CD14-positive monocyte (primary cell): Measurements from ENCODE around the gene S100A6. TPM values are rescaled to one million over a fixed set of nuclear protein-coding genes. Genes with fewer than 3 reads are reported as not detected.

Experiments used
- DNase-seq, 3 donors: peaks; one replicate each; pipeline ENCODE4 v3.0.0-alpha.2; 2011 to 2022
- H2AFZ ChIP-seq: 2 replicates; pipeline ENCODE4 v1.6.0; 2012; ENCODE audit warnings: mild to moderate bottlenecking, low read depth, low read length, inconsistent platforms; ENCODE audit not compliant: insufficient read depth, poor library complexity, severe bottlenecking
- H3K27ac ChIP-seq, 2 donors: 1 replicate in 1 of 2; 2 replicates in 1 of 2; pipeline ENCODE4 v1.5.1; 2012 to 2013; ENCODE audit warnings: low read length in 2 of 2, control low read depth in 1 of 2, inconsistent platforms in 1 of 2, low read depth in 1 of 2, mild to moderate bottlenecking in 1 of 2
- H3K27me3 ChIP-seq, 2 donors: one replicate each; pipeline versions ENCODE4 v1.6.0 to v1.6.1; 2011 to 2013; ENCODE audit warnings: low read length in 2 of 2; ENCODE audit not compliant: control insufficient read depth in 2 of 2, insufficient read depth in 2 of 2
- H3K36me3 ChIP-seq, 2 donors: replicated peaks in 1 of 2; 1 replicate in 1 of 2; 2 replicates in 1 of 2; pipeline versions ENCODE4 v1.5.1 to v1.6.1; 2012 to 2013; ENCODE audit warnings: low read length in 2 of 2, control low read depth in 1 of 2, inconsistent platforms in 1 of 2, mild to moderate bottlenecking in 1 of 2; ENCODE audit not compliant: insufficient read depth in 2 of 2, control insufficient read depth in 1 of 2
- H3K4me1 ChIP-seq, 2 donors: 1 replicate in 1 of 2; 2 replicates in 1 of 2; pipeline versions ENCODE4 v1.5.1 to v1.6.1; 2012 to 2013; ENCODE audit warnings: low read length in 2 of 2, control low read depth in 1 of 2, inconsistent platforms in 1 of 2, mild to moderate bottlenecking in 1 of 2, moderate library complexity in 1 of 2; ENCODE audit not compliant: insufficient read depth in 2 of 2, control insufficient read depth in 1 of 2
- H3K4me2 ChIP-seq: replicated peaks from 2 replicates; pipeline ENCODE3; 2012; ENCODE audit warnings: low read length, moderate library complexity, mild to moderate bottlenecking; ENCODE audit not compliant: poor library complexity, severe bottlenecking; ENCODE audit errors: extremely low read depth
- H3K4me3 ChIP-seq, 3 experiments: fragments of 200-600 bp in 1 of 3; sonication (generic) in 1 of 3; replicated peaks in 1 of 3; 1 replicate in 2 of 3; 2 replicates in 1 of 3; pipeline ENCODE4 v1.5.1; 2011 to 2013; ENCODE audit warnings: low read length in 3 of 3, mild to moderate bottlenecking in 3 of 3, control low read depth in 2 of 3, low read depth in 2 of 3, inconsistent platforms in 1 of 3, moderate library complexity in 1 of 3
- H3K79me2 ChIP-seq: 2 replicates; pipeline ENCODE4 v1.6.0; 2012; ENCODE audit warnings: mild to moderate bottlenecking, control low read depth, inconsistent platforms, low read length, moderate library complexity; ENCODE audit not compliant: insufficient read depth
- H3K9ac ChIP-seq: 2 replicates; pipeline ENCODE4 v1.6.0; 2017; ENCODE audit warnings: low read length, mild to moderate bottlenecking; ENCODE audit not compliant: insufficient read depth, poor library complexity, severe bottlenecking
- H3K9me3 ChIP-seq, 2 donors: replicated peaks in 1 of 2; 1 replicate in 1 of 2; 2 replicates in 1 of 2; pipeline versions ENCODE4 v1.5.1 to v1.6.1; 2012 to 2013; ENCODE audit warnings: low read length in 2 of 2, control low read depth in 1 of 2; ENCODE audit not compliant: control insufficient read depth in 1 of 2, insufficient read depth in 1 of 2
- H4K20me1 ChIP-seq: 2 replicates; pipeline ENCODE4 v1.6.0; 2012; ENCODE audit warnings: mild to moderate bottlenecking, low read length, control low read depth, moderate library complexity; ENCODE audit not compliant: insufficient read depth
- H3K27ac Mint-ChIP-seq, 7 donors: one replicate each; pipeline ENCODE4 v1.8.0; 2020; ENCODE audit warnings: mild to moderate bottlenecking in 7 of 7, mixed read lengths in 7 of 7, moderate library complexity in 6 of 7, inconsistent platforms in 2 of 7
- H3K27me3 Mint-ChIP-seq, 3 donors: one replicate each; pipeline ENCODE4 v1.8.0; 2021 to 2022; ENCODE audit warnings: low read depth in 3 of 3, mild to moderate bottlenecking in 3 of 3, mixed read lengths in 3 of 3, moderate library complexity in 3 of 3, inconsistent platforms in 1 of 3
- H3K36me3 Mint-ChIP-seq, 2 donors: one replicate each; pipeline ENCODE4 v1.8.0; 2020; ENCODE audit warnings: mixed read lengths in 2 of 2, inconsistent platforms in 1 of 2, mild to moderate bottlenecking in 1 of 2
- H3K4me1 Mint-ChIP-seq: one replicate; pipeline ENCODE4 v1.8.0; 2020; ENCODE audit warnings: mild to moderate bottlenecking, mixed read lengths
- H3K4me3 Mint-ChIP-seq, 2 donors: one replicate each; pipeline ENCODE4 v1.8.0; 2020; ENCODE audit warnings: mild to moderate bottlenecking in 2 of 2, mixed read lengths in 2 of 2, moderate library complexity in 1 of 2
- H3K9me3 Mint-ChIP-seq, 7 donors: one replicate each; pipeline ENCODE4 v1.8.0; 2020 to 2022; ENCODE audit warnings: mixed read lengths in 7 of 7, mild to moderate bottlenecking in 6 of 7, moderate library complexity in 6 of 7, inconsistent platforms in 2 of 7
- WGBS: methylation state at CpG from one replicate; pipeline ENCODE4 v1.1.5; 2013; ENCODE audit warnings: missing lambda C conversion rate; ENCODE audit not compliant: insufficient coverage; 5-methylcytosine and 5-hydroxymethylcytosine counted together
- intact Hi-C, 2 donors: fragments of 100-400 bp; cut with micrococcal nuclease; formaldehyde crosslinking; loops; one replicate each; pipeline versions ENCODE4 v1.15.0 to v1.15.1; 2023
- polyA plus RNA-seq, 3 donors: library from polyadenylated mRNA; depleted of rRNA in 1 of 3; unstranded in 2 of 3; stranded (reverse) in 1 of 3; fragments of 300-500 nt in 2 of 3; fragments of >200 nt in 1 of 3; fragmentation: Illumina TruSeq in 2 of 3; gene quantifications; 1 replicate in 2 of 3; 2 replicates in 1 of 3; pipeline ENCODE4 v1.2.3, GENCODE V29; 2012 to 2021
- TF ChIP-seq, protein P1 (sequence below): fragments of 200-600 bp; IDR thresholded peaks from one replicate; pipeline ENCODE4 v1.8.0; 2022; ENCODE audit warnings: antibody characterized with exemption, mild to moderate bottlenecking

S100A6 gene
- polyA plus RNA-seq, 3 donors, result 1,242 to 5,004 (median 4,414) TPM

DNA sequence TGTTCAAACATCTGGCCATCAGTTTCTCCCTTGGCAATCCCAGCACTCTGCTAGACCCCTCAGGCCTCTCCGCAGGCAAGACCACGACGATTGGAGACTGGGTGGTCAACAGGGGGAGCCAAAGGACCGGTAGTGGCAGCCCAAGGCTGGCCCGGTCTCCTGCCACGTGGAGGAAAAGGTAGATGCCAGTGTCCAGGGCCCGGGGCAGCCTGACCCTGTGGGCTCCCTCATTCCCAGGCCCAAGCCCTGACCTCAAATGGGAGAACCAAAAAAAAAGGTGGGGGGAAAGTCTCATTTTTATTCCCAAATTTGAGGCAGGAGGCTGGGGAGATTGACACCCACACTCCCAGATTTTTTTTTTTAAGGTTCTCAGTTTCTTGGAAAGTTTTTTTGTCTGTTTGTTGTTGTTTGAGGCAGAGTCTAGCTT, 24.8 kb downstream of the S100A6 start:
- H4K20me1 ChIP-seq, result no peaks in the 10 kb centered on the region
- H3K4me2 ChIP-seq, result no peak overlapping the region
- H3K4me1 ChIP-seq, result peaks cover 35 to 41% of the 10 kb centered on the region in 2 donors
- Mint-ChIP-seq H3K4me1 (peaks cover 47% of the 10 kb centered on the region), H3K27ac (peak overlapping the region in 1 of 7 donors; percentile 18), H3K9me3 (no peaks in the 10 kb centered on the region), H3K27me3 (peaks cover 0 to 9% (median 3%) of the 10 kb centered on the region in 3 donors), H3K4me3 (no peak overlapping the region), H3K36me3 (no peaks in the 10 kb centered on the region)
- no peak overlapping the region for H3K4me3 ChIP-seq
- H2AFZ ChIP-seq, result no peak overlapping the region
- WGBS, result 0% methylated on average over 6 of the region's 7 CpGs
- H3K79me2 ChIP-seq, result no peaks in the 10 kb centered on the region
- H3K9ac ChIP-seq, result no peak overlapping the region
- H3K27me3 ChIP-seq, result no peaks in the 10 kb centered on the region
- H3K27ac ChIP-seq, result no peak overlapping the region
- DNase-seq, result peak; percentile 57 to 82 (median 79)
- H3K9me3 ChIP-seq, result no peaks in the 10 kb centered on the region
- TF ChIP-seq, protein P1, sequence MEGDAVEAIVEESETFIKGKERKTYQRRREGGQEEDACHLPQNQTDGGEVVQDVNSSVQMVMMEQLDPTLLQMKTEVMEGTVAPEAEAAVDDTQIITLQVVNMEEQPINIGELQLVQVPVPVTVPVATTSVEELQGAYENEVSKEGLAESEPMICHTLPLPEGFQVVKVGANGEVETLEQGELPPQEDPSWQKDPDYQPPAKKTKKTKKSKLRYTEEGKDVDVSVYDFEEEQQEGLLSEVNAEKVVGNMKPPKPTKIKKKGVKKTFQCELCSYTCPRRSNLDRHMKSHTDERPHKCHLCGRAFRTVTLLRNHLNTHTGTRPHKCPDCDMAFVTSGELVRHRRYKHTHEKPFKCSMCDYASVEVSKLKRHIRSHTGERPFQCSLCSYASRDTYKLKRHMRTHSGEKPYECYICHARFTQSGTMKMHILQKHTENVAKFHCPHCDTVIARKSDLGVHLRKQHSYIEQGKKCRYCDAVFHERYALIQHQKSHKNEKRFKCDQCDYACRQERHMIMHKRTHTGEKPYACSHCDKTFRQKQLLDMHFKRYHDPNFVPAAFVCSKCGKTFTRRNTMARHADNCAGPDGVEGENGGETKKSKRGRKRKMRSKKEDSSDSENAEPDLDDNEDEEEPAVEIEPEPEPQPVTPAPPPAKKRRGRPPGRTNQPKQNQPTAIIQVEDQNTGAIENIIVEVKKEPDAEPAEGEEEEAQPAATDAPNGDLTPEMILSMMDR, result peak; percentile 88
- H3K36me3 ChIP-seq, result no peaks in the 10 kb centered on the region
- intact Hi-C loops, result loop anchor here (1.0 to 10.0 kb wide), 7 partner anchors 36 to 476 kb away; partner anchors contain the start of genes RAB13 (in 1 of the 2), S100A14 (in 1 of the 2), S100A2 (in 1 of the 2) and S100A3 (in 1 of the 2)

DNA sequence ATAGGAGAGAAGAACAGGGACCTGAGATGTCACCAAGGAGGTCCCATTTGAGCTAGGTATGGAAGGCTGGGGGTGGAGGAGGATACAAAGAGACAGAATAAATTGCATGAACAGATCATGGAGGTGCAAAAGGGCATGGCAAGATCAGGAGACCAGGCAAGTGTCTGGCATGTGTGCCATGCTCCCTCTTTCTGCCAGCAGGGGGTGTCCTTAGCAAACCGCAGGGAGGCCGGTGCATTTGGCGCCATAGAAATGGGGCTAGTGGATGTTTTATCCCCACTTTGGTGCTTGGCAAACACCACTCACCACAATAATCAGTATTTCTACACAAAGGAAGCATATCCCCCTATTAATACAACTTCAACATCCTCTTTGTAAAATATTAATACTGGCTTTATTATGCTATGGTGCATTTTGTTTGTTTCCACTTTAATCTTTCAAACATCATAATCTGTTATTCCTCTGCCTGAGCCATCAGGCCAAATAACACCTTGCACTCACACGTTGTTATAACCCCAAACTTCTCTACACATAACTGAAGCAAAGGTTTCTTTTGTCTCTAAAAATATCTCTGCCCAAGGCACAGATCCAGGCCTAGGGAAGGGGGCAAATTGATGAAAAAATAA, 25.9 kb downstream of the S100A6 start:
- intact Hi-C loops, result loop anchor here (2.0 to 10.0 kb wide), 6 partner anchors 37 to 477 kb away; partner anchors contain the start of genes RAB13 (in 1 of the 2), S100A14 (in 1 of the 2), S100A2 (in 1 of the 2) and S100A3 (in 1 of the 2)

More for the DNA sequence above, 25.9 kb downstream of the S100A6 start:
- Histone ChIP-seq H3K79me2 (no peaks in the 10 kb centered on the region), H2AFZ (no peak overlapping the region), H3K4me3 (no peak overlapping the region), H3K9ac (no peak overlapping the region), H4K20me1 (no peaks in the 10 kb centered on the region), H3K36me3 (no peaks in the 10 kb centered on the region), H3K9me3 (no peaks in the 10 kb centered on the region), H3K27ac (no peak overlapping the region), H3K4me1 (peaks cover 23 to 30% of the 10 kb centered on the region in 2 donors), H3K4me2 (no peak overlapping the region), H3K27me3 (no peaks in the 10 kb centered on the region)
- Mint-ChIP-seq H3K4me3 (no peak overlapping the region), H3K9me3 (no peaks in the 10 kb centered on the region), H3K27ac (no peak overlapping the region), H3K36me3 (no peaks in the 10 kb centered on the region), H3K4me1 (peaks cover 35% of the 10 kb centered on the region), H3K27me3 (peaks cover 0 to 9% (median 3%) of the 10 kb centered on the region in 3 donors)
- DNase-seq, result peak; percentile 24 to 43 (median 29)
- WGBS, result no CpG with 5 or more reads among the region's 4 CpGs
- TF ChIP-seq, protein P1, result peak; percentile 67
